GM10248 (cell line): ENCODE data around the gene LMO2.

Experiments
- CTCF ChIA-PET: fragments of 300-600 bp; sonication (Branson Sonifier 250); formaldehyde crosslinking; extraction: SDS; loops from one replicate; lab custom pipeline; 2021; ENCODE audit warnings: antibody characterized with exemption; lab: Yijun Ruan, JAX
- POLR2A ChIA-PET: fragments of 350-650 bp; sonication (Branson Sonifier 250); formaldehyde crosslinking; extraction: SDS; loops from one replicate; lab custom pipeline; 2020; ENCODE audit warnings: antibody characterized with exemption; lab: Yijun Ruan, JAX
- DNase-seq: peaks from one replicate; pipeline ENCODE4 v3.0.0; 2012; ENCODE audit errors: extremely low spot score
- TF ChIP-seq, protein P1 (sequence below): IDR thresholded peaks from 2 replicates; pipeline ENCODE4 v1.5.1; 2012; ENCODE audit warnings: mild to moderate bottlenecking, low read depth; ENCODE audit errors: extremely low read depth, missing control alignments, control extremely low read depth

LMO2 gene

DNA sequence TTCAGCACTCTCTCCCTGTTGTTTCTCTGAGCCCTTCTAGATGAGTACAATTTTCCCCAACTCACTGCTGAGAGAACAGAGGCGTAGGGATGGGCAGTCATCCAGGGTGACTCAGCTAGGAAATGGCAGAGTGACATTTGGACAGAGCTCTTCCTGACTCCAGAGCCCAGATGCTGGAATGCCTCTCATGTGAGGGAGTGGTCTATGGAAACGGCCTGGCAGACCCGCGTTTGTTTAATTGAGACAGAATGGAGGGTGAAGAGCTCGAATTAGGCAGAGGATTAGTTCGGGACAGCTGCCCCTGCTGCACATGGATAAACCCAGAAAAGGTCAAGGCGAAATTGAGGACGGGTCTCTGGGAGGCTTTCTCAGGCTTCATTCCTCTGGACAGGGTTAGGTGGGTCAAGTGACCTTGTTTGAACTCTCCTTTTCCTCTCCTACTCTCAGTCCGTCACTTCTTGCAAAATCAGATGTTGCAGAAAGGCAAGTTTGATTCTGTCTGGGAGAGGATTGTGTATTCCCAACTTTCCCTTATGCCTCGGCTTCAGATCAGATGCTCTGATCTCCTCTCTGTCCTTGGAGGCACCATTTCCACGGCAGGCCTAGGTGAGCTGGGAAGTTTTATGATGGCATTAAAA is 7.6 kb upstream of the LMO2 start:
- ChIA-PET CTCF (interaction anchor here (1.5 to 3.1 kb wide), 4 partner anchors 11 to 71 kb away, joined by 4 to 12 read pairs (median 8); no protein-coding TSS in a partner anchor), POLR2A (no interaction called here)
- TF ChIP-seq, protein P1, sequence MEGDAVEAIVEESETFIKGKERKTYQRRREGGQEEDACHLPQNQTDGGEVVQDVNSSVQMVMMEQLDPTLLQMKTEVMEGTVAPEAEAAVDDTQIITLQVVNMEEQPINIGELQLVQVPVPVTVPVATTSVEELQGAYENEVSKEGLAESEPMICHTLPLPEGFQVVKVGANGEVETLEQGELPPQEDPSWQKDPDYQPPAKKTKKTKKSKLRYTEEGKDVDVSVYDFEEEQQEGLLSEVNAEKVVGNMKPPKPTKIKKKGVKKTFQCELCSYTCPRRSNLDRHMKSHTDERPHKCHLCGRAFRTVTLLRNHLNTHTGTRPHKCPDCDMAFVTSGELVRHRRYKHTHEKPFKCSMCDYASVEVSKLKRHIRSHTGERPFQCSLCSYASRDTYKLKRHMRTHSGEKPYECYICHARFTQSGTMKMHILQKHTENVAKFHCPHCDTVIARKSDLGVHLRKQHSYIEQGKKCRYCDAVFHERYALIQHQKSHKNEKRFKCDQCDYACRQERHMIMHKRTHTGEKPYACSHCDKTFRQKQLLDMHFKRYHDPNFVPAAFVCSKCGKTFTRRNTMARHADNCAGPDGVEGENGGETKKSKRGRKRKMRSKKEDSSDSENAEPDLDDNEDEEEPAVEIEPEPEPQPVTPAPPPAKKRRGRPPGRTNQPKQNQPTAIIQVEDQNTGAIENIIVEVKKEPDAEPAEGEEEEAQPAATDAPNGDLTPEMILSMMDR: no peak
- DNase-seq: no peak

DNA sequence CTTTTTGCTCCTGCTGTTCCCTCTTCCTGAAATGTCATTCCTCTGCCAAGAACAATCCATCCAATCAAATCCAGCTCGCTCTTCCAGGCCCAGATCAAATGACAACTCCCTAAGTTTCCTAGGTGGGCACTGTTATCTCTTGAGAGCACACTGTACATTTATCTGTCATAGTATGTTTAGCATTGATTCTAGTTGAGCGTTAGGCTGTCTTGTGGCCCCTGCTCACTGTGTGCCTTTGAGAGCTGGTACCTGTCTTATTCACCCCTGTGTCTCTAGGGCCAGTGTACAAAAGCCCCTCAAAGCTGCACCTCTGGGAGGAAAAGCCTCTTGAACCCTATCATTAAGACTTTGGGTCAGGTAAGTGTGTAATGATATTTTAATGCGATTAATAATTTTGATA is 7.1 kb upstream of the LMO2 start:
- ChIA-PET CTCF (interaction anchor here (1.2 to 3.1 kb wide), 5 partner anchors 11 to 89 kb away, joined by 3 to 12 read pairs (median 6); no protein-coding TSS in a partner anchor), POLR2A (no interaction called here)
- TF ChIP-seq, protein P1: no peak
- no peak for DNase-seq

DNA sequence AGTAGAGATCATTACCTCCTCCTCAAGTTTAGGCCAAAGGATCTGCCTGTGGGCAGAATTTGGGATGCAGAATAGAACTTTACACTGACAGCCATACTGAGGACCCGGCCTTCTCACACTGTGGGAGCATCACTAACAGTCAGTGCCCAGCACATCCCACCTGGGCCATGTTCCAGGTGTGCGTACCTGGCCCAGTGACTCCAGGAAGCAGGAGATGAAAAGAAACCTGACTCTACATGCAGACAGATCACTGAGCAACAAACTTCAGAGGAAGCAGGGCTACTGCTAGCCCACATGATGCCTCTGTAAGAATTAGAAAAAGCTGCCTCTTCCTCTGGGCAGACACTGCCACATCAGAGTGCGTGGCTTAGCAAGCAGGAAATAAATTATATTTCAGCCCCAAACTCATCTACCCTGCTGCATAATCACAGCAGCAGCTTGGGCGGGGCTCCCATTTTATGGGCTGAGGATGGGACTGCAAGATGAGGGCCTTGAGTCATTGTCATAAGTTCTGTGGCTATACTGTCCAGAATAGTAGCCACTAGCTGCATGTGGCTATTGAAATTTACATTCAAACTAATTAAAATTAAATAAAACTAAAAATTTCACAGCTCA is 6.0 kb upstream of the LMO2 start:
- POLR2A ChIA-PET: no interaction called here
- CTCF ChIA-PET: interaction anchor here (0.8 to 3.1 kb wide), 4 partner anchors 9 to 90 kb away, joined by 3 to 12 read pairs (median 6); no protein-coding TSS in a partner anchor
- TF ChIP-seq, protein P1: no peak
- no peak for DNase-seq

DNA sequence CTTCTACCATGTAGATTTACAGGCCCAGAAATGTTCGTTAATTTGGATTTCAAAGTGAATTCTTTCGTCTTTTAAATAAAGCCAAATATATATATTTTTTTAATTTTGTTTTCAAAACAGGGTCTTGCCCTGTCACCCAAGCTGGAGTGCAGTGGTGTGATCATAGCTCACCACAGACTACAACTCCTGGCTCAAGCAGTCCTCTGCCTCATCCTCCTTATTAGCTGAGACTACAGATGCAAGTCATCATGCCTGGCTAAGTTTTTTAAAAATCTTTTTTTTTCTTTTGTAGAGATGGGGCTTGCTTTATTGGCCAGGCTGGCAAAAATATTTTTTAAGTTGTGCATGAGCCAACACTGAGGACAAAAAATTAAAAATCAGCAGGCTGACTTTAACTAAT is 5.0 kb upstream of the LMO2 start:
- CTCF ChIA-PET: interaction anchor here (1.0 kb wide), 1 partner anchor 91 kb away, joined by 3 read pairs; no protein-coding TSS in a partner anchor
- TF ChIP-seq, protein P1: no peak
- no peak for DNase-seq
- POLR2A ChIA-PET: no interaction called here

DNA sequence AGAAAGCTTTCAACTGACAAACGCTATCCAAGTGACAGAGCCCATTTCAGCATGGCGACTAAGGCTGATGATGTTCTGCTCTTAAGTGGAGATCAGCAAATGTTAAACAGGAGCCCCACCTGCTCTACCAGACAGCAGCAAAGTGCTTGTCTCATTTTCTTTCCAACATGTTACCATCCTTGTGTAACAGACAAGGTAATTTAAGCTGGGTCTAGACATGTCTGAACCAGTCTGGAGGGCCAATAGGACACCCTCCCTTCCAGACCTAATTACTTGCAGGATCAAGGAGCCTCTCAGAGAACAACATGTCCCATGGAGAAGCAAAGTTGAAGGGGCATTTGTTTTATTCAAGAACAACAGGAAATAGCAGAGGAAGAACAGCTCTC is 3.9 kb upstream of the LMO2 start:
- ChIA-PET POLR2A (no interaction called here), CTCF (interaction anchor here (0.9 to 2.1 kb wide), 9 partner anchors 11 to 92 kb away, joined by 3 to 6 read pairs (median 4); no protein-coding TSS in a partner anchor)
- DNase-seq: no peak
- TF ChIP-seq, protein P1: no peak

DNA sequence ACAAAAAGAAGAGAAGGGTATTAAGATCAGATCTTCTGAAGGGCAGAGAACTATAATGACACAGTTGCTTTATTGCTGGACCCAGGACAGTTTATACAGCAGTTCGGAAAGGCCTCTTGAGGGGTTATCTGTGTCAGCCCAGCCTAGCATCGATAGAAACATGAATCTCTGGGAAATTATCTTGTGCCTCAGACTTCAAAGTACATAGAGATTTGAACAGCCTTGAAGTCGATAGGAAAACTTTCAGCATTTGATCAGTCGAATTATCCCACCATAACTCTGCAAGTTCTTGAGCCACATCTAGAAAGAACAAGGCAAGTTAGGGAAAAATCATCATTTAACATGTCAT is 2.5 kb upstream of the LMO2 start:
- DNase-seq: no peak
- ChIA-PET POLR2A (no interaction called here), CTCF (interaction anchor here (0.9 to 2.1 kb wide), 5 partner anchors 9 to 20 kb away, joined by 3 to 5 read pairs (median 4); no protein-coding TSS in a partner anchor)
- TF ChIP-seq, protein P1: no peak
